Measurements from ENCODE around the gene SHB. TPM values are rescaled to one million over a fixed set of nuclear protein-coding genes. Genes with fewer than 3 reads are reported as not detected.
A peak's percentile ranks its signal among the peaks of the same experiment; 100 is the strongest.

Gene SHB
- total and polyA plus RNA-seq, 2 experiments from 2014 or later, result 20.8 to 48.3 TPM

GRCh38 chr9:37946041-37946440 lies 123.0 kb downstream of the SHB start:
- no peaks in the 10 kb centered on the region for H3K36me3 ChIP-seq (replicated peaks; ENCODE audit: insufficient read depth, low read depth)
- WGBS (ENCODE audit: low lambda C conversion rate, missing lambda C conversion rate), result 96% methylated on average over 8 of the region's 8 CpGs
- DNase-seq (ENCODE audit: low spot score), result no peak

DNA sequence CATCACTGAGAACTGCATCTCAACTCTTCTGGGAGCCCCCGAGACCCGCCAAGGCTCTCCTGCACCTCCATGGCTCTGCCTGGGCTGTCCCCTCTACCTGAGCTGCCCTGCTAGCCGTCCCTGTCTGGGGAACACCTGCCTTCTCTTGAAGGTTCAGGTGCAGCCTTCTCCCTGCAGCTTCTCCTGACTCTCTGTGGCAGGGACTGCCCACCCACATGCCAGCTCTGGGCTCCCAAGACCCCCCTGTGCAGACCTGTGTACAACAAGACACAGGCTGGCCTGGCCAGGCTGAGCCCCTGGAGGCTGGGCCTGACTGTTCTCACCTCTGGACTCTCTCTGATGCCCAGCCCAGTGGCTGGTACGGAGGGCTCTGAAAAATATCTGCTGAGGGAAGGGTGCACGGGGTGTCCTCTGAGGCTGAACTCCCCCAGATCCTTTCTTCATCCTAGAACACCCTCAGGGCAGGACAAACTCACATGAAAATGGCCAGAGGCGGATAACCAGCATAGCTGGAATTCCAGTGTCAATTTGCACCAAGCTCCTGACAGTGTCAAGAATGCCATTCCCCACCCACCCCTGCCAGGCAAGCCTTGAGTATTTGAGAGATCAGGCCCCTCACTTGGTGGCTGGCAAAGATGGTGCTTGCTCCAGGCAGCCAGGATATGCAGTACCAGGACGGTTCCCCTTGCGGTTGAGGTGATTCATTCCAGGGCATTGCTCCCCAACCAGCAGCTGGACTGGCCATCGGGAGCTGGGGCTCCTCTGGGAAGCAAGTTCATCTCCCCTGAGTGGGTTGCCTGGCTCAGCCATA lies 124.2 kb downstream of the SHB start:
- no peaks in the 10 kb centered on the region for H3K27me3 ChIP-seq
- no peak for DNase-seq (ENCODE audit: low spot score)
- WGBS (ENCODE audit: low lambda C conversion rate, missing lambda C conversion rate), result 82% methylated on average over 9 of the region's 9 CpGs
- H3K9me2 ChIP-seq (replicated peaks; ENCODE audit: insufficient read depth), result no peaks in the 10 kb centered on the region
- no peaks in the 10 kb centered on the region for H3K36me3 ChIP-seq (replicated peaks; ENCODE audit: insufficient read depth, low read depth)
- H3K4me3 ChIP-seq, result no peak overlapping the region
- TF ChIP-seq, protein P1, sequence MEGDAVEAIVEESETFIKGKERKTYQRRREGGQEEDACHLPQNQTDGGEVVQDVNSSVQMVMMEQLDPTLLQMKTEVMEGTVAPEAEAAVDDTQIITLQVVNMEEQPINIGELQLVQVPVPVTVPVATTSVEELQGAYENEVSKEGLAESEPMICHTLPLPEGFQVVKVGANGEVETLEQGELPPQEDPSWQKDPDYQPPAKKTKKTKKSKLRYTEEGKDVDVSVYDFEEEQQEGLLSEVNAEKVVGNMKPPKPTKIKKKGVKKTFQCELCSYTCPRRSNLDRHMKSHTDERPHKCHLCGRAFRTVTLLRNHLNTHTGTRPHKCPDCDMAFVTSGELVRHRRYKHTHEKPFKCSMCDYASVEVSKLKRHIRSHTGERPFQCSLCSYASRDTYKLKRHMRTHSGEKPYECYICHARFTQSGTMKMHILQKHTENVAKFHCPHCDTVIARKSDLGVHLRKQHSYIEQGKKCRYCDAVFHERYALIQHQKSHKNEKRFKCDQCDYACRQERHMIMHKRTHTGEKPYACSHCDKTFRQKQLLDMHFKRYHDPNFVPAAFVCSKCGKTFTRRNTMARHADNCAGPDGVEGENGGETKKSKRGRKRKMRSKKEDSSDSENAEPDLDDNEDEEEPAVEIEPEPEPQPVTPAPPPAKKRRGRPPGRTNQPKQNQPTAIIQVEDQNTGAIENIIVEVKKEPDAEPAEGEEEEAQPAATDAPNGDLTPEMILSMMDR (IDR thresholded peaks at IDR 0.05; ENCODE audit: poor library complexity), result no peak
- TF ChIP-seq EZH2 (IDR thresholded peaks at IDR 0.05; ENCODE audit: borderline replicate concordance) (no peak), EZH2phosphoT487 (IDR thresholded peaks at IDR 0.05; ENCODE audit: low read depth, severe bottlenecking, unreplicated experiment) (no peak)
- peak overlapping the region; percentile 54 for H3K27ac ChIP-seq
- H3K4me1 ChIP-seq (ENCODE audit: insufficient read depth), result peaks cover 40% of the 10 kb centered on the region
- no peak overlapping the region for H3K4me2 ChIP-seq
- H3K79me2 ChIP-seq, result peaks cover 5% of the 10 kb centered on the region
- no peaks in the 10 kb centered on the region for H4K20me1 ChIP-seq (ENCODE audit: insufficient read depth, poor library complexity, severe bottlenecking)
- no peak overlapping the region for H2AFZ ChIP-seq
- H3K9me3 ChIP-seq (ENCODE audit: low read depth), result no peaks in the 10 kb centered on the region

More at GRCh38 chr9:37946041-37946440, 123.0 kb downstream of the SHB start:
- no peaks in the 10 kb centered on the region for H4K20me1 ChIP-seq (ENCODE audit: insufficient read depth, poor library complexity, severe bottlenecking)
- H3K9me3 ChIP-seq (ENCODE audit: low read depth), result no peaks in the 10 kb centered on the region
- no peak overlapping the region for H2AFZ ChIP-seq
- H3K4me2 ChIP-seq, result no peak overlapping the region
- H3K27ac ChIP-seq, result no peak overlapping the region
- H3K9me2 ChIP-seq (replicated peaks; ENCODE audit: insufficient read depth), result no peaks in the 10 kb centered on the region
- peaks cover 30% of the 10 kb centered on the region for H3K4me1 ChIP-seq (ENCODE audit: insufficient read depth)
- no peaks in the 10 kb centered on the region for H3K27me3 ChIP-seq
- TF ChIP-seq EZH2phosphoT487 (IDR thresholded peaks at IDR 0.05; ENCODE audit: low read depth, severe bottlenecking, unreplicated experiment) (no peak), EZH2 (IDR thresholded peaks at IDR 0.05; ENCODE audit: borderline replicate concordance) (no peak)
- TF ChIP-seq, protein P1 (IDR thresholded peaks at IDR 0.05; ENCODE audit: poor library complexity), result no peak
- H3K4me3 ChIP-seq, result no peak overlapping the region
- H3K79me2 ChIP-seq, result peaks cover 5% of the 10 kb centered on the region

- Histone ChIP-seq H3K9me2 (replicated peaks; ENCODE audit: insufficient read depth) (no peaks in the 10 kb centered on the region), H3K4me3 (no peak overlapping the region), H2AFZ (no peak overlapping the region), H3K27ac (peak overlapping the region; percentile 54), H4K20me1 (ENCODE audit: insufficient read depth, poor library complexity, severe bottlenecking) (no peaks in the 10 kb centered on the region), H3K9me3 (ENCODE audit: low read depth) (no peaks in the 10 kb centered on the region), H3K36me3 (replicated peaks; ENCODE audit: insufficient read depth, low read depth) (no peaks in the 10 kb centered on the region), H3K27me3 (no peaks in the 10 kb centered on the region), H3K4me2 (peak overlapping the region; percentile 0), H3K4me1 (ENCODE audit: insufficient read depth) (peaks cover 46% of the 10 kb centered on the region), H3K79me2 (peaks cover 5% of the 10 kb centered on the region)
- no peak for DNase-seq (ENCODE audit: low spot score)
- WGBS (ENCODE audit: low lambda C conversion rate, missing lambda C conversion rate), result 74% methylated on average over 7 of the region's 7 CpGs
- TF ChIP-seq EZH2 (IDR thresholded peaks at IDR 0.05; ENCODE audit: borderline replicate concordance), result no peak
Observed at GRCh38 chr9:37944266-37944650, 124.8 kb downstream of the SHB start.
